ENCODE data around the gene AP2M1.

DNA sequence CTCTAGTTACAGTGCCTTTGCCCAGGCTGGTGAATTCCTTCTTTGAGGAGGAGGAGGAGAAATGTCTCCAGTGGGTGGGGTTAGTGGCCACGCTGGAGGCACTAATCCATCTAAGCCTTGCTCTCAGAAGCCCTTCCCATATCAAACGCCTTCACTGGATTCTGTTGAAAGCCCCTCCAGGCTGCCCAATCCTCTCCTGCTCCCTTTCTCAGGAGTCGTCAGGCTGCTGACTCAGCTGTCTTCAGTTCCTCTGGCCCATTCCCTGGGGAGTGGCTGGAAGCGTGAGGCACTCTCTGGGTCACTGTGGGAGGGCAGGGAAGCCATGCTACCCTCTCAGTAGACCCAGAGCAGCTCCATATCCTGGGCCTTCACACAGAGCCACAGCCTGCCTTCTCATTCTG lies 2.7 kb downstream of the AP2M1 start:
- TF ChIP-seq CTCF (IDR thresholded peaks at IDR 0.05) (no peak), POLR2A (IDR thresholded peaks at IDR 0.05) (no peak), POLR2AphosphoS5 (IDR thresholded peaks at IDR 0.05) (no peak)

Measured in stomach (tissue), 4 donors.